Thymus (tissue), 11 donors: ENCODE results near the gene RABL6. TPM values are rescaled to one million over a fixed set of nuclear protein-coding genes. Genes with fewer than 3 reads are reported as not detected.
A peak's percentile ranks its signal among the peaks of the same experiment; 100 is the strongest.

Experiments
- DNase-seq, 9 donors: peaks; one replicate each; pipeline ENCODE4 v3.0.0-alpha.2; 2013; ENCODE audit warnings: low spot score in 9 of 9, low read depth in 6 of 9, missing footprints in 1 of 9
- H3K27ac ChIP-seq, 2 donors: one replicate each; pipeline ENCODE4 v1.5.1; 2013; ENCODE audit warnings: control low read depth in 1 of 2, low read depth in 1 of 2, low read length in 1 of 2, mild to moderate bottlenecking in 1 of 2, moderate library complexity in 1 of 2
- H3K27me3 ChIP-seq, 2 donors: one replicate each; pipeline ENCODE4 v1.5.1; 2013; ENCODE audit warnings: low read length in 1 of 2; ENCODE audit not compliant: control insufficient read depth in 2 of 2, insufficient read depth in 1 of 2
- H3K36me3 ChIP-seq, 2 donors: one replicate each; pipeline ENCODE4 v1.5.1; 2013; ENCODE audit warnings: low read length in 1 of 2, mild to moderate bottlenecking in 1 of 2, moderate library complexity in 1 of 2; ENCODE audit not compliant: control insufficient read depth in 2 of 2, insufficient read depth in 2 of 2
- H3K4me1 ChIP-seq, 2 donors: one replicate each; pipeline ENCODE4 v1.5.1; 2013; ENCODE audit warnings: low read length in 2 of 2; ENCODE audit not compliant: control insufficient read depth in 2 of 2, insufficient read depth in 2 of 2
- H3K4me3 ChIP-seq, 2 donors: one replicate each; pipeline ENCODE4 v1.5.1; 2013; ENCODE audit warnings: low read length in 2 of 2, control low read depth in 1 of 2, mild to moderate bottlenecking in 1 of 2
- H3K9me3 ChIP-seq, 2 donors: one replicate each; pipeline ENCODE4 v1.5.1; 2013; ENCODE audit warnings: low read length in 1 of 2, mild to moderate bottlenecking in 1 of 2; ENCODE audit not compliant: control insufficient read depth in 2 of 2, insufficient read depth in 1 of 2
- WGBS: extraction: QIAGEN DNeasy Blood & Tissue Kit; methylation state at CpG from one replicate; pipeline ENCODE4 v1.1.7; 2013; 5-methylcytosine and 5-hydroxymethylcytosine counted together
- polyA plus RNA-seq: library from polyadenylated mRNA; stranded (reverse); fragments of 200-250 nt; gene quantifications from one replicate; pipeline ENCODE4 v1.2.3, GENCODE V29; 2013
- total RNA-seq: library from RNA; stranded (reverse); fragments of 120-200 nt; gene quantifications from one replicate; pipeline ENCODE4 v1.2.4, GENCODE V29; 2013
- donor health status: healthy.

Gene RABL6
- total and polyA plus RNA-seq, 2 donors: 43.4 to 55.1 TPM

- H3K4me1 ChIP-seq: peaks cover 6 to 20% of the 10 kb centered on the region in 2 donors
- 86% methylated on average over 8 of the region's 8 CpGs for WGBS
- DNase-seq: no peak
- no peaks in the 10 kb centered on the region for H3K27me3 ChIP-seq
- peak overlapping the region in 1 of 2 donors; percentile 5 for H3K27ac ChIP-seq
- no peaks in the 10 kb centered on the region for H3K9me3 ChIP-seq
- no peak overlapping the region for H3K4me3 ChIP-seq
- H3K36me3 ChIP-seq: peaks cover 11 to 16% of the 10 kb centered on the region in 2 donors
Observed at GRCh38 chr9:136888454-136888853, 80.7 kb downstream of the RABL6 start.

GRCh38 chr9:136889858-136890257 lies 82.1 kb downstream of the RABL6 start:
- Histone ChIP-seq H3K4me3 (no peak overlapping the region), H3K27me3 (no peaks in the 10 kb centered on the region), H3K4me1 (peaks cover 6 to 15% of the 10 kb centered on the region in 2 donors), H3K27ac (no peak overlapping the region), H3K36me3 (peaks cover 16 to 21% of the 10 kb centered on the region in 2 donors), H3K9me3 (no peaks in the 10 kb centered on the region)
- no peak for DNase-seq
- 98% methylated on average over 42 of the region's 42 CpGs for WGBS

- Histone ChIP-seq H3K36me3 (peaks cover 16 to 21% of the 10 kb centered on the region in 2 donors), H3K9me3 (no peaks in the 10 kb centered on the region), H3K27ac (no peak overlapping the region), H3K4me3 (no peak overlapping the region), H3K4me1 (peaks cover 6 to 8% of the 10 kb centered on the region in 2 donors), H3K27me3 (no peaks in the 10 kb centered on the region)
- WGBS: 90% methylated on average over 13 of the region's 13 CpGs
- DNase-seq: no peak
Observed at GRCh38 chr9:136890661-136891060, 82.9 kb downstream of the RABL6 start.

Other genes starting within 250 kb of the RABL6 start
- gene EGFL7, start 145.0 kb upstream of the RABL6 start, total RNA-seq: 18.1 TPM
- 118 TPM for gene EGFL7, start 145.0 kb upstream of the RABL6 start, polyA plus RNA-seq
- 8.2 TPM for gene AGPAT2, start 120.5 kb upstream of the RABL6 start, total RNA-seq
- gene AGPAT2, start 120.5 kb upstream of the RABL6 start, polyA plus RNA-seq: 28.8 TPM
- 10.1 TPM for gene DIPK1B, start 95.4 kb upstream of the RABL6 start, total RNA-seq
- 6.8 TPM for gene DIPK1B, start 95.4 kb upstream of the RABL6 start, polyA plus RNA-seq
- gene LCN10, start 65.0 kb upstream of the RABL6 start, total RNA-seq: 1.2 TPM
- gene LCN10, start 65.0 kb upstream of the RABL6 start, polyA plus RNA-seq: 12.5 TPM
- gene LCN6, start 59.4 kb upstream of the RABL6 start, total RNA-seq: not detected
- 7.1 TPM for gene LCN6, start 59.4 kb upstream of the RABL6 start, polyA plus RNA-seq
- not detected for gene LCN8, start 49.7 kb upstream of the RABL6 start, total RNA-seq
- gene LCN8, start 49.7 kb upstream of the RABL6 start, polyA plus RNA-seq: 0.02 TPM
- gene LCN15, start 43.4 kb upstream of the RABL6 start, total RNA-seq: 0.05 TPM
- gene LCN15, start 43.4 kb upstream of the RABL6 start, polyA plus RNA-seq: 0.43 TPM
- gene TMEM141, start 16.6 kb upstream of the RABL6 start, total RNA-seq: 81.0 TPM
- gene TMEM141, start 16.6 kb upstream of the RABL6 start, polyA plus RNA-seq: 81.0 TPM
- 3.2 TPM for gene CCDC183, start 11.6 kb upstream of the RABL6 start, total RNA-seq
- gene CCDC183, start 11.6 kb upstream of the RABL6 start, polyA plus RNA-seq: 5.0 TPM
- 0.42 TPM for gene AJM1, start 34.5 kb downstream of the RABL6 start, total RNA-seq
- gene AJM1, start 34.5 kb downstream of the RABL6 start, polyA plus RNA-seq: 1.8 TPM
- 66.5 TPM for gene PHPT1, start 41.5 kb downstream of the RABL6 start, total RNA-seq
- gene PHPT1, start 41.5 kb downstream of the RABL6 start, polyA plus RNA-seq: 85.7 TPM
- 1.3 TPM for gene MAMDC4, start 44.4 kb downstream of the RABL6 start, total RNA-seq
- 14.0 TPM for gene MAMDC4, start 44.4 kb downstream of the RABL6 start, polyA plus RNA-seq
- 410 TPM for gene EDF1, start 58.4 kb downstream of the RABL6 start, total RNA-seq
- gene EDF1, start 58.4 kb downstream of the RABL6 start, polyA plus RNA-seq: 407 TPM
- gene TRAF2, start 78.6 kb downstream of the RABL6 start, total RNA-seq: 12.8 TPM
- 18.8 TPM for gene TRAF2, start 78.6 kb downstream of the RABL6 start, polyA plus RNA-seq
- gene FBXW5, start 136.8 kb downstream of the RABL6 start, total RNA-seq: 101 TPM
- 162 TPM for gene FBXW5, start 136.8 kb downstream of the RABL6 start, polyA plus RNA-seq
- gene C8G, start 137.3 kb downstream of the RABL6 start, total RNA-seq: 2.2 TPM
- gene C8G, start 137.3 kb downstream of the RABL6 start, polyA plus RNA-seq: 6.5 TPM
- gene LCN12, start 144.3 kb downstream of the RABL6 start, total RNA-seq: 4.2 TPM
- 14.4 TPM for gene LCN12, start 144.3 kb downstream of the RABL6 start, polyA plus RNA-seq
- 5.0 TPM for gene PTGDS, start 169.6 kb downstream of the RABL6 start, total RNA-seq
- 137 TPM for gene PTGDS, start 169.6 kb downstream of the RABL6 start, polyA plus RNA-seq
- 0.19 TPM for gene LCNL1, start 175.0 kb downstream of the RABL6 start, total RNA-seq
- 5.0 TPM for gene LCNL1, start 175.0 kb downstream of the RABL6 start, polyA plus RNA-seq
- 68.9 TPM for gene PAXX, start 184.5 kb downstream of the RABL6 start, total RNA-seq
- 431 TPM for gene PAXX, start 184.5 kb downstream of the RABL6 start, polyA plus RNA-seq
- gene CLIC3, start 188.6 kb downstream of the RABL6 start, total RNA-seq: 13.6 TPM
- gene CLIC3, start 188.6 kb downstream of the RABL6 start, polyA plus RNA-seq: 44.6 TPM
- gene ABCA2, start 220.3 kb downstream of the RABL6 start, total RNA-seq: 4.2 TPM
- gene ABCA2, start 220.3 kb downstream of the RABL6 start, polyA plus RNA-seq: 37.3 TPM
- 0.99 TPM for gene FUT7, start 224.1 kb downstream of the RABL6 start, total RNA-seq
- 4.6 TPM for gene FUT7, start 224.1 kb downstream of the RABL6 start, polyA plus RNA-seq
- 4.8 TPM for gene NPDC1, start 238.2 kb downstream of the RABL6 start, total RNA-seq
- gene NPDC1, start 238.2 kb downstream of the RABL6 start, polyA plus RNA-seq: 71.1 TPM
- 0.09 TPM for gene ENTPD2, start 246.1 kb downstream of the RABL6 start, total RNA-seq
- 0.27 TPM for gene ENTPD2, start 246.1 kb downstream of the RABL6 start, polyA plus RNA-seq